ENCODE measurements around the gene KCNJ16.

DNA sequence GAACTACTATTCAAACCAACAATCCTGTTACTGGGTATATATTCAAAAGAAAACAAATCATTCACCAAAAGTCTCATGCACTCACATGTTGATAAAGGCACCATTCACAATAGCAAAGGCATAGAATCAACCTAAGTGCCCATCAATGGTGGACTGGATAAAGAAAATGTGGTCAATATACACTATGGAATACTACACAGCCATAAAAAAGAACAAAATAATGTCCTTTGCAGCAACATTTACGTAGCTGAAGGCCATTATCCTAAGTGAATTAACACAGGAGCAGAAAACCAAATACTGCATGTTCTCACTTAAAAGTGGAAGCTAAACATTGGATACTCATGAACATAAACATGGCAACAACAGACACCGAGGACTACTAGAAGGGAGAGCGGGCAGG, 41.9 kb downstream of the KCNJ16 start:
- TF ChIP-seq, protein P1, sequence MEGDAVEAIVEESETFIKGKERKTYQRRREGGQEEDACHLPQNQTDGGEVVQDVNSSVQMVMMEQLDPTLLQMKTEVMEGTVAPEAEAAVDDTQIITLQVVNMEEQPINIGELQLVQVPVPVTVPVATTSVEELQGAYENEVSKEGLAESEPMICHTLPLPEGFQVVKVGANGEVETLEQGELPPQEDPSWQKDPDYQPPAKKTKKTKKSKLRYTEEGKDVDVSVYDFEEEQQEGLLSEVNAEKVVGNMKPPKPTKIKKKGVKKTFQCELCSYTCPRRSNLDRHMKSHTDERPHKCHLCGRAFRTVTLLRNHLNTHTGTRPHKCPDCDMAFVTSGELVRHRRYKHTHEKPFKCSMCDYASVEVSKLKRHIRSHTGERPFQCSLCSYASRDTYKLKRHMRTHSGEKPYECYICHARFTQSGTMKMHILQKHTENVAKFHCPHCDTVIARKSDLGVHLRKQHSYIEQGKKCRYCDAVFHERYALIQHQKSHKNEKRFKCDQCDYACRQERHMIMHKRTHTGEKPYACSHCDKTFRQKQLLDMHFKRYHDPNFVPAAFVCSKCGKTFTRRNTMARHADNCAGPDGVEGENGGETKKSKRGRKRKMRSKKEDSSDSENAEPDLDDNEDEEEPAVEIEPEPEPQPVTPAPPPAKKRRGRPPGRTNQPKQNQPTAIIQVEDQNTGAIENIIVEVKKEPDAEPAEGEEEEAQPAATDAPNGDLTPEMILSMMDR (conservative IDR thresholded peaks at IDR 0.05; ENCODE audit: low read length), result no peak
- no peak for TF ChIP-seq EZH2phosphoT487 (IDR thresholded peaks at IDR 0.05; ENCODE audit: borderline replicate concordance)

Data from Loucy (cell line).